Endothelial cell of umbilical vein (primary cell): Measurements from ENCODE around the gene UBE2E2. TPM values are rescaled to one million over a fixed set of nuclear protein-coding genes. Genes with fewer than 3 reads are reported as not detected.

Experiments
- BruUV-seq: library from RNA; stranded (reverse); fragments of 400-500 nt; replicated peaks from 2 replicates; lab custom pipeline; 2021; lab: Mats Ljungman, UMichigan
- CTCF ChIA-PET: fragments of 300-600, 350-600 bp; sonication (Branson Sonifier 250); formaldehyde crosslinking; loops from one replicate; lab custom pipeline; 2021; ENCODE audit warnings: antibody characterized with exemption, inconsistent platforms; lab: Charles Lee
- POLR2A ChIA-PET: fragments of 300-600, 350-600 bp; sonication (Branson Sonifier 250); formaldehyde crosslinking; loops from one replicate; lab custom pipeline; 2021; ENCODE audit warnings: antibody characterized with exemption, inconsistent platforms; lab: Charles Lee
- DNase-seq: peaks from one replicate; pipeline ENCODE4 v3.0.0-alpha.2; 2011; ENCODE audit warnings: low read depth, low spot score
- FAIRE-seq: peaks from 2 replicates; lab custom pipeline; 2011; peaks lifted over from hg19 to GRCh38; lab: Jason Lieb, UNC
- H2AFZ ChIP-seq: 2 replicates; pipeline ENCODE4 v1.6.0; 2012; ENCODE audit warnings: low read depth, low read length, control low read depth, inconsistent platforms
- H3K27ac ChIP-seq: 2 replicates; pipeline ENCODE4 v1.5.1; 2011; ENCODE audit warnings: low read depth, mild to moderate bottlenecking, control low read depth, low read length, moderate library complexity; ENCODE audit not compliant: insufficient read depth
- H3K27me3 ChIP-seq, 2 experiments: 2 replicates each; pipeline versions ENCODE4 v1.6.0 to v1.6.1; 2011; ENCODE audit warnings: low read length in 2 of 2, mixed read lengths in 1 of 2; ENCODE audit not compliant: control insufficient read depth in 2 of 2, insufficient read depth in 2 of 2
- H3K36me3 ChIP-seq, 2 experiments: 2 replicates in 1 of 2; 3 replicates in 1 of 2; pipeline ENCODE4 v1.5.1; 2011; ENCODE audit warnings: low read length in 2 of 2, mild to moderate bottlenecking in 1 of 2, moderate library complexity in 1 of 2; ENCODE audit not compliant: control insufficient read depth in 2 of 2, insufficient read depth in 2 of 2; ENCODE audit errors: extremely low read depth in 1 of 2
- H3K4me1 ChIP-seq: 3 replicates; pipeline ENCODE4 v1.5.1; 2011; ENCODE audit warnings: mild to moderate bottlenecking, low read length; ENCODE audit not compliant: control insufficient read depth, insufficient read depth; ENCODE audit errors: extremely low read depth
- H3K4me2 ChIP-seq: 2 replicates; pipeline ENCODE4 v1.6.1; 2011; ENCODE audit warnings: low read length, control low read depth, mixed read lengths; ENCODE audit not compliant: insufficient read depth
- H3K4me3 ChIP-seq, 3 experiments: fragments of 200-600 bp in 1 of 3; sonication (generic), shearing (Covaris generic) in 1 of 3; replicated peaks in 1 of 3; 2 replicates each; pipeline ENCODE4 v1.5.1; 2011 to 2016; ENCODE audit warnings: control low read depth in 3 of 3, low read length in 3 of 3, mild to moderate bottlenecking in 2 of 3, inconsistent platforms in 1 of 3, low read depth in 1 of 3, moderate library complexity in 1 of 3; ENCODE audit not compliant: insufficient read depth in 1 of 3
- H3K79me2 ChIP-seq: 2 replicates; pipeline ENCODE4 v1.6.0; 2012; ENCODE audit warnings: low read length, inconsistent platforms; ENCODE audit not compliant: control insufficient read depth, insufficient read depth
- H3K9ac ChIP-seq: replicated peaks from 2 replicates; pipeline ENCODE3; 2011; ENCODE audit warnings: low read length, control low read depth; ENCODE audit not compliant: insufficient read depth; ENCODE audit errors: extremely low read depth
- H3K9me1 ChIP-seq: replicated peaks from 3 replicates; pipeline ENCODE4 v1.6.0; 2011; ENCODE audit warnings: mild to moderate bottlenecking, low read length; ENCODE audit not compliant: control insufficient read depth, insufficient read depth; ENCODE audit errors: extremely low read depth
- H3K9me3 ChIP-seq: replicated peaks from 2 replicates; pipeline ENCODE4 v1.5.1; 2012; ENCODE audit warnings: low read length, inconsistent platforms; ENCODE audit not compliant: control insufficient read depth, insufficient read depth
- H4K20me1 ChIP-seq: replicated peaks from 2 replicates; pipeline ENCODE3; 2011; ENCODE audit warnings: mild to moderate bottlenecking, low read length; ENCODE audit not compliant: control insufficient read depth, insufficient read depth; ENCODE audit errors: extremely low read depth
- CTCF ChIP-seq, 2 donors: IDR thresholded peaks; 1 replicate in 1 of 2; 2 replicates in 1 of 2; pipeline ENCODE4 v1.5.1; 2011; ENCODE audit warnings: low read length in 2 of 2, mild to moderate bottlenecking in 2 of 2, moderate library complexity in 2 of 2, control low read depth in 1 of 2, inconsistent platforms in 1 of 2, low read depth in 1 of 2; ENCODE audit not compliant: insufficient read depth in 1 of 2; ENCODE audit errors: extremely low read depth in 1 of 2
- EZH2 ChIP-seq: IDR thresholded peaks from 2 replicates; pipeline ENCODE4 v1.6.1; 2012; ENCODE audit warnings: borderline replicate concordance, low read depth, mild to moderate bottlenecking, moderate library complexity, low read length, inconsistent platforms; ENCODE audit not compliant: severe bottlenecking
- FOS ChIP-seq: IDR thresholded peaks from 2 replicates; pipeline ENCODE4 v1.6.1; 2011; ENCODE audit warnings: mild to moderate bottlenecking, low read length, moderate library complexity, borderline replicate concordance; ENCODE audit not compliant: insufficient read depth
- GATA2 ChIP-seq: IDR thresholded peaks from 2 replicates; pipeline ENCODE4 v1.7.0; 2011; ENCODE audit warnings: low read depth, mild to moderate bottlenecking, moderate library complexity, mixed read lengths, low read length; ENCODE audit not compliant: insufficient read length, insufficient read depth
- JUN ChIP-seq: IDR thresholded peaks from 2 replicates; pipeline ENCODE4 v1.6.1; 2011; ENCODE audit warnings: borderline replicate concordance, low read depth; ENCODE audit not compliant: insufficient read length, insufficient read depth
- MAX ChIP-seq: IDR thresholded peaks from 2 replicates; pipeline ENCODE4 v1.6.1; 2011; ENCODE audit not compliant: insufficient read depth, insufficient read length
- MYC ChIP-seq: IDR thresholded peaks from one replicate; pipeline ENCODE4 v1.6.1; 2011; ENCODE audit warnings: mild to moderate bottlenecking, low read depth, low read length
- POLR2A ChIP-seq: IDR thresholded peaks from 2 replicates; pipeline ENCODE4 v1.6.1; 2012; ENCODE audit warnings: low read depth, mild to moderate bottlenecking, control low read depth, low read length
- POLR2AphosphoS5 ChIP-seq: IDR thresholded peaks from 2 replicates; pipeline ENCODE4 v1.6.1; 2012; ENCODE audit warnings: low read depth, mild to moderate bottlenecking, control low read depth, low read length, moderate library complexity; ENCODE audit not compliant: insufficient read depth
- dilution Hi-C: fragments of 300-500 bp; cut with MboI; formaldehyde crosslinking; loops from one replicate; pipeline ENCODE4 v1.15.0; 2019; ENCODE audit warnings: low sequenced_read_pairs; ENCODE audit not compliant: extremely low pct_ligation_motif_present
- intact Hi-C: fragments of 100-400 bp; cut with micrococcal nuclease; formaldehyde crosslinking; loops from one replicate; pipeline ENCODE4 v1.10.0; 2022
- polyA plus RNA-seq, 4 experiments: library from polyadenylated mRNA; depleted of rRNA in 3 of 4; stranded (reverse) in 3 of 4; unstranded in 1 of 4; fragments of >200 nt; gene quantifications; 2 replicates each; pipeline versions ENCODE4 v1.2.1 to v1.2.3, GENCODE V29; 2011 to 2012; ENCODE audit warnings: missing spikeins in 1 of 4
- total RNA-seq: library from RNA; stranded (reverse); gene quantifications from 2 replicates; pipeline ENCODE4 v1.2.3, GENCODE V29; 2021

Gene UBE2E2
- total and polyA plus RNA-seq, 2 donors (not counting 3 experiments of a cell fraction or from before 2014, with no cell fraction given) = 37.0 to 45.4 TPM

- BruUV-seq = no TSS peak
- ChIA-PET CTCF (interaction anchor here (0.9 to 1.0 kb wide), 2 partner anchors 10 to 348 kb away, joined by 3 to 4 read pairs; no protein-coding TSS in a partner anchor), POLR2A (no interaction called here)
- dilution Hi-C loops (no loop called here), intact Hi-C loops (no loop called here)
- Histone ChIP-seq H4K20me1 (no peaks in the 10 kb centered on the region), H3K36me3 (no peaks in the 10 kb centered on the region), H3K4me1 (peaks cover 5% of the 10 kb centered on the region), H3K9me1 (no peaks in the 10 kb centered on the region), H3K27ac (no peak overlapping the region), H3K4me2 (no peak overlapping the region), H3K27me3 (no peaks in the 10 kb centered on the region), H3K79me2 (peaks cover 2% of the 10 kb centered on the region), H3K9me3 (no peaks in the 10 kb centered on the region), H2AFZ (no peak overlapping the region), H3K9ac (no peak overlapping the region), H3K4me3 (no peak overlapping the region)
- TF ChIP-seq CTCF (IDR thresholded peaks at IDR 0.05; ENCODE audit: extremely low read depth in 1 of 2, insufficient read depth in 1 of 2, low read depth in 1 of 2, low read length in 2 of 2) = no peak
- no peak for TF ChIP-seq POLR2A
- TF ChIP-seq MAX = no peak
- no peak for TF ChIP-seq EZH2
- TF ChIP-seq MYC = no peak
- TF ChIP-seq FOS = no peak
- no peak for TF ChIP-seq GATA2
- TF ChIP-seq POLR2AphosphoS5 = no peak
- TF ChIP-seq JUN = no peak
- FAIRE-seq (no peak), DNase-seq (no peak)
Measured at GRCh38 chr3:23496165-23496564, 293.0 kb downstream of the UBE2E2 start.
